ENCODE data around the gene FOXP1.

Gene FOXP1

GRCh38 chr3:71492974-71493771, 90.4 kb downstream of the FOXP1 start:
- intact Hi-C loops (cut with DNase I; ENCODE audit: low total_unique reads), result no loop called here
- Histone ChIP-seq H3K27me3 (no peaks in the 10 kb centered on the region), H3K4me1 (peaks cover 0 to 29% (median 20%) of the 10 kb centered on the region in 4 donors), H3K27ac (no peak overlapping the region), H3K36me3 (peaks cover 13 to 25% (median 15%) of the 10 kb centered on the region in 3 donors), H3K9me3 (peaks cover 0 to 4% (median 0%) of the 10 kb centered on the region in 3 donors), H3K4me3 (no peak overlapping the region)
- no peak for DNase-seq
- TF ChIP-seq CTCF (IDR thresholded peaks at IDR 0.05), result no peak

- H3K9me3 ChIP-seq, result peaks cover 0 to 4% (median 0%) of the 10 kb centered on the region in 3 donors
- H3K36me3 ChIP-seq, result peaks cover 13 to 25% (median 15%) of the 10 kb centered on the region in 3 donors
- no peak overlapping the region for H3K4me3 ChIP-seq
- no peak for DNase-seq
- H3K27ac ChIP-seq, result no peak overlapping the region
- no peak for TF ChIP-seq CTCF (IDR thresholded peaks at IDR 0.05)
- H3K27me3 ChIP-seq, result no peaks in the 10 kb centered on the region
- intact Hi-C loops (cut with DNase I; ENCODE audit: low total_unique reads), result no loop called here
- peaks cover 0 to 23% (median 16%) of the 10 kb centered on the region in 4 donors for H3K4me1 ChIP-seq
These were observed 91.0 kb downstream of the FOXP1 start for GRCh38 chr3:71492566-71492965.

GRCh38 chr3:71491154-71491752, 92.3 kb downstream of the FOXP1 start:
- Histone ChIP-seq H3K27me3 (no peaks in the 10 kb centered on the region), H3K4me1 (peaks cover 0 to 10% (median 6%) of the 10 kb centered on the region in 4 donors), H3K27ac (no peak overlapping the region), H3K4me3 (no peak overlapping the region), H3K36me3 (peaks cover 13 to 25% (median 15%) of the 10 kb centered on the region in 3 donors), H3K9me3 (peaks cover 0 to 4% (median 0%) of the 10 kb centered on the region in 3 donors)
- no peak for TF ChIP-seq CTCF (IDR thresholded peaks at IDR 0.05)
- intact Hi-C loops (cut with DNase I; ENCODE audit: low total_unique reads), result no loop called here
- no peak for DNase-seq

GRCh38 chr3:71490692-71491091, 92.8 kb downstream of the FOXP1 start:
- no peak for DNase-seq
- peaks cover 0 to 4% (median 2%) of the 10 kb centered on the region in 4 donors for H3K4me1 ChIP-seq
- H3K27me3 ChIP-seq, result no peaks in the 10 kb centered on the region
- peaks cover 13 to 25% (median 15%) of the 10 kb centered on the region in 3 donors for H3K36me3 ChIP-seq
- intact Hi-C loops (cut with DNase I; ENCODE audit: low total_unique reads), result no loop called here
- no peak overlapping the region for H3K27ac ChIP-seq
- no peak for TF ChIP-seq CTCF (IDR thresholded peaks at IDR 0.05)
- H3K9me3 ChIP-seq, result peaks cover 0 to 4% (median 0%) of the 10 kb centered on the region in 3 donors
- H3K4me3 ChIP-seq, result no peak overlapping the region

- Histone ChIP-seq H3K27me3 (no peaks in the 10 kb centered on the region), H3K27ac (no peak overlapping the region), H3K4me3 (no peak overlapping the region), H3K4me1 (no peaks in the 10 kb centered on the region), H3K36me3 (peaks cover 13 to 25% (median 15%) of the 10 kb centered on the region in 3 donors), H3K9me3 (peaks cover 0 to 4% (median 0%) of the 10 kb centered on the region in 3 donors)
- intact Hi-C loops (cut with DNase I; ENCODE audit: low total_unique reads), result no loop called here
- no peak for DNase-seq
- TF ChIP-seq CTCF (IDR thresholded peaks at IDR 0.05), result no peak
These were observed 94.2 kb downstream of the FOXP1 start for GRCh38 chr3:71489315-71489761.

Measured in tibial artery (tissue), 4 donors.